Upper lobe of left lung (tissue), 4 donors: ENCODE measurements around the gene TPPP.

Experiments
- CTCF ChIP-seq, 6 experiments: fragments of 450-650 bp in 4 of 6; fragments of 200-600 bp in 2 of 6; sonication (generic) in 2 of 6; IDR thresholded peaks; one replicate each; pipeline ENCODE4 v1.5.1; 2016 to 2019; ENCODE audit warnings: antibody characterized with exemption in 6 of 6
- POLR2A ChIP-seq, 4 donors: fragments of 450-650 bp; IDR thresholded peaks; one replicate each; pipeline ENCODE4 v1.5.1; 2016 to 2017; ENCODE audit warnings: antibody characterized with exemption in 4 of 4, mild to moderate bottlenecking in 2 of 4
- POLR2AphosphoS5 ChIP-seq, 2 donors: sonication (generic); formaldehyde crosslinking; IDR thresholded peaks; one replicate each; pipeline ENCODE4 v1.5.1; 2017; ENCODE audit warnings: antibody characterized with exemption in 2 of 2

GRCh38 chr5:646396-647201 is 46.6 kb downstream of the TPPP start:
- TF ChIP-seq CTCF (IDR thresholded peaks at IDR 0.05) = no peak
- TF ChIP-seq POLR2AphosphoS5 (IDR thresholded peaks at IDR 0.05) = no peak
- TF ChIP-seq POLR2A (IDR thresholded peaks at IDR 0.05) = no peak
